Neuronal stem cell (in vitro differentiated cells): ENCODE data around the gene TSPAN9.

ENCODE experiments used
- DNase-seq: peaks from one replicate; pipeline ENCODE4 v3.0.0-alpha.2; 2013; ENCODE audit warnings: low spot score
- H2AFZ ChIP-seq: one replicate; pipeline ENCODE4 v1.6.1; 2013; ENCODE audit warnings: mild to moderate bottlenecking, low read length, inconsistent platforms
- H2AK5ac ChIP-seq: 2 replicates; pipeline ENCODE4 v1.6.1; 2013; ENCODE audit warnings: low read depth, mild to moderate bottlenecking, inconsistent platforms, low read length, moderate library complexity, mixed read lengths
- H2BK120ac ChIP-seq: 2 replicates; pipeline ENCODE4 v1.6.1; 2013; ENCODE audit warnings: low read depth, mild to moderate bottlenecking, inconsistent platforms, low read length, moderate library complexity, mixed read lengths
- H2BK12ac ChIP-seq: one replicate; pipeline ENCODE4 v1.6.1; 2013; ENCODE audit warnings: low read length, inconsistent platforms
- H2BK15ac ChIP-seq: 2 replicates; pipeline ENCODE4 v1.6.1; 2013; ENCODE audit warnings: mild to moderate bottlenecking, low read length, inconsistent platforms, mixed read lengths
- H2BK5ac ChIP-seq: one replicate; pipeline ENCODE4 v1.6.1; 2013; ENCODE audit warnings: inconsistent platforms, mild to moderate bottlenecking, low read length, moderate library complexity
- H3K14ac ChIP-seq: one replicate; pipeline ENCODE4 v1.6.1; 2013; ENCODE audit warnings: low read length, inconsistent platforms
- H3K18ac ChIP-seq: 2 replicates; pipeline ENCODE4 v1.6.1; 2013; ENCODE audit warnings: low read length, inconsistent platforms
- H3K23ac ChIP-seq: 2 replicates; pipeline ENCODE4 v1.6.1; 2013; ENCODE audit warnings: low read depth, mild to moderate bottlenecking, mixed read lengths, low read length, inconsistent platforms; ENCODE audit not compliant: poor library complexity
- H3K27ac ChIP-seq: replicated peaks from 3 replicates; pipeline ENCODE4 v1.5.1; 2013; ENCODE audit warnings: low read length, inconsistent platforms
- H3K27me3 ChIP-seq, 3 experiments: 2 replicates each; pipeline ENCODE4 v1.6.1; 2013; ENCODE audit warnings: low read length in 3 of 3, mild to moderate bottlenecking in 2 of 3, inconsistent platforms in 1 of 3, low read depth in 1 of 3, mixed read lengths in 1 of 3, moderate library complexity in 1 of 3; ENCODE audit not compliant: control insufficient read depth in 3 of 3, insufficient read depth in 3 of 3
- H3K36me3 ChIP-seq, 2 donors: replicated peaks in 1 of 2; 2 replicates each; pipeline ENCODE4 v1.6.1; 2013; ENCODE audit warnings: low read length in 2 of 2; ENCODE audit not compliant: control insufficient read depth in 2 of 2, insufficient read depth in 2 of 2
- H3K4ac ChIP-seq: 2 replicates; pipeline ENCODE4 v1.6.1; 2013; ENCODE audit warnings: inconsistent platforms, mild to moderate bottlenecking, low read length, moderate library complexity
- H3K4me1 ChIP-seq, 2 donors: 1 replicate in 1 of 2; 2 replicates in 1 of 2; pipeline ENCODE4 v1.6.1; 2013; ENCODE audit warnings: low read length in 2 of 2, low read depth in 1 of 2; ENCODE audit not compliant: control insufficient read depth in 2 of 2, insufficient read depth in 1 of 2
- H3K4me2 ChIP-seq: one replicate; pipeline ENCODE4 v1.6.1; 2013; ENCODE audit warnings: mild to moderate bottlenecking, low read length, inconsistent platforms; ENCODE audit not compliant: insufficient read depth, poor library complexity, severe bottlenecking
- H3K4me3 ChIP-seq, 2 donors: 2 replicates each; pipeline ENCODE4 v1.5.1; 2013; ENCODE audit warnings: low read length in 2 of 2, mild to moderate bottlenecking in 2 of 2, inconsistent platforms in 1 of 2, moderate library complexity in 1 of 2
- H3K79me1 ChIP-seq: one replicate; pipeline ENCODE4 v1.6.1; 2013; ENCODE audit warnings: low read depth, mild to moderate bottlenecking, inconsistent platforms, low read length, moderate library complexity
- H3K9ac ChIP-seq: one replicate; pipeline ENCODE4 v1.6.1; 2013; ENCODE audit warnings: mild to moderate bottlenecking, low read depth, low read length, inconsistent platforms; ENCODE audit not compliant: poor library complexity
- H3K9me3 ChIP-seq, 2 donors: replicated peaks in 1 of 2; 2 replicates each; pipeline versions ENCODE3 to v1.6.1; 2013; ENCODE audit warnings: low read length in 2 of 2, mild to moderate bottlenecking in 2 of 2, inconsistent platforms in 1 of 2, low read depth in 1 of 2, mixed read lengths in 1 of 2, moderate library complexity in 1 of 2; ENCODE audit not compliant: control insufficient read depth in 2 of 2, insufficient read depth in 1 of 2
- H4K8ac ChIP-seq: one replicate; pipeline ENCODE4 v1.6.1; 2013; ENCODE audit warnings: low read depth, mild to moderate bottlenecking, inconsistent platforms, low read length, moderate library complexity
- H4K91ac ChIP-seq: one replicate; pipeline ENCODE4 v1.6.1; 2013; ENCODE audit warnings: low read length, low read depth, mild to moderate bottlenecking, inconsistent platforms; ENCODE audit not compliant: poor library complexity
- WGBS, 2 donors: extraction: QIAGEN DNeasy Blood & Tissue Kit; methylation state at CpG; one replicate each; pipeline ENCODE4 v1.1.7; 2013; ENCODE audit warnings: missing lambda C conversion rate in 2 of 2, mixed read lengths in 1 of 2; ENCODE audit not compliant: insufficient read length in 2 of 2, insufficient replicate concordance in 1 of 2; ENCODE audit errors: extremely low coverage in 2 of 2; 5-methylcytosine and 5-hydroxymethylcytosine counted together

Gene TSPAN9

GRCh38 chr12:3230758-3231375, 153.7 kb downstream of the TSPAN9 start:
- no peak overlapping the region for H2AFZ ChIP-seq
- no peak for DNase-seq

GRCh38 chr12:3231399-3231876, 154.3 kb downstream of the TSPAN9 start:
- DNase-seq = peak; percentile 48
- Histone ChIP-seq H3K27me3 (no peaks in the 10 kb centered on the region), H3K27ac (no peak overlapping the region), H2BK12ac (no peak overlapping the region), H3K79me1 (no peaks in the 10 kb centered on the region), H3K4me3 (no peak overlapping the region), H3K9ac (no peak overlapping the region), H3K18ac (peak overlapping the region; percentile 76), H3K9me3 (peaks cover 5 to 7% of the 10 kb centered on the region in 2 donors), H4K8ac (no peak overlapping the region), H2AFZ (no peak overlapping the region), H4K91ac (no peak overlapping the region), H2BK120ac (no peak overlapping the region), H3K14ac (peak overlapping the region; percentile 1), H2BK15ac (no peak overlapping the region), H3K4me2 (peak overlapping the region; percentile 53), H3K4me1 (peaks cover 7 to 15% of the 10 kb centered on the region in 2 donors), H3K36me3 (no peaks in the 10 kb centered on the region), H2AK5ac (no peak overlapping the region), H3K23ac (no peak overlapping the region), H2BK5ac (no peak overlapping the region), H3K4ac (no peak overlapping the region)
- WGBS, 2 donors = no CpG with 5 or more reads among the region's 19 CpGs

More at GRCh38 chr12:3230758-3231375, 153.7 kb downstream of the TSPAN9 start:
- H4K91ac ChIP-seq = no peak overlapping the region
- H3K27me3 ChIP-seq = no peaks in the 10 kb centered on the region
- H3K4me2 ChIP-seq = peak overlapping the region; percentile 53
- H2BK12ac ChIP-seq = no peak overlapping the region
- H3K36me3 ChIP-seq = no peaks in the 10 kb centered on the region
- no peak overlapping the region for H3K4me3 ChIP-seq
- no peak overlapping the region for H3K4ac ChIP-seq
- peaks cover 7 to 15% of the 10 kb centered on the region in 2 donors for H3K4me1 ChIP-seq
- H3K79me1 ChIP-seq = no peaks in the 10 kb centered on the region
- no peak overlapping the region for H3K9ac ChIP-seq
- no peak overlapping the region for H2BK15ac ChIP-seq
- H4K8ac ChIP-seq = no peak overlapping the region
- no peak overlapping the region for H3K27ac ChIP-seq
- H3K23ac ChIP-seq = no peak overlapping the region
- no peak overlapping the region for H3K14ac ChIP-seq
- H3K18ac ChIP-seq = peak overlapping the region; percentile 72
- H2AK5ac ChIP-seq = no peak overlapping the region
- no peak overlapping the region for H2BK120ac ChIP-seq
- H2BK5ac ChIP-seq = no peak overlapping the region
- WGBS, 2 donors = no CpG with 5 or more reads among the region's 14 CpGs
- peaks cover 5 to 7% of the 10 kb centered on the region in 2 donors for H3K9me3 ChIP-seq

GRCh38 chr12:3233797-3234196, 156.6 kb downstream of the TSPAN9 start:
- no peak overlapping the region for H3K27ac ChIP-seq
- no peak overlapping the region for H3K9ac ChIP-seq
- no peak overlapping the region for H3K4me2 ChIP-seq
- H3K4me1 ChIP-seq = peaks cover 7 to 23% of the 10 kb centered on the region in 2 donors
- H3K18ac ChIP-seq = no peak overlapping the region
- DNase-seq = no peak
- no peak overlapping the region for H4K91ac ChIP-seq
- H3K36me3 ChIP-seq = no peaks in the 10 kb centered on the region
- H3K27me3 ChIP-seq = no peaks in the 10 kb centered on the region
- no peak overlapping the region for H3K14ac ChIP-seq
- H3K4me3 ChIP-seq = no peak overlapping the region
- H3K23ac ChIP-seq = no peak overlapping the region
- no CpG with 5 or more reads among the region's 5 CpGs for WGBS, 2 donors
- no peak overlapping the region for H2BK12ac ChIP-seq
- H3K79me1 ChIP-seq = peaks cover 2% of the 10 kb centered on the region
- H3K9me3 ChIP-seq = peaks cover 0 to under 1% of the 10 kb centered on the region in 2 donors
- H2BK15ac ChIP-seq = no peak overlapping the region
- no peak overlapping the region for H3K4ac ChIP-seq
- no peak overlapping the region for H2BK120ac ChIP-seq
- H2AK5ac ChIP-seq = no peak overlapping the region
- no peak overlapping the region for H2BK5ac ChIP-seq
- no peak overlapping the region for H4K8ac ChIP-seq
- H2AFZ ChIP-seq = no peak overlapping the region

- no peak overlapping the region for H3K18ac ChIP-seq
- no peaks in the 10 kb centered on the region for H3K9me3 ChIP-seq
- H2BK5ac ChIP-seq = no peak overlapping the region
- no peak overlapping the region for H2AK5ac ChIP-seq
- H3K36me3 ChIP-seq = no peaks in the 10 kb centered on the region
- DNase-seq = no peak
- no peak overlapping the region for H2AFZ ChIP-seq
- H2BK120ac ChIP-seq = no peak overlapping the region
- no peak overlapping the region for H3K14ac ChIP-seq
- H3K79me1 ChIP-seq = peaks cover 2% of the 10 kb centered on the region
- no peak overlapping the region for H4K8ac ChIP-seq
- H3K4me1 ChIP-seq = peaks cover 3 to 18% of the 10 kb centered on the region in 2 donors
- H3K4me2 ChIP-seq = no peak overlapping the region
- H3K4me3 ChIP-seq = no peak overlapping the region
- no peak overlapping the region for H2BK15ac ChIP-seq
- no peaks in the 10 kb centered on the region for H3K27me3 ChIP-seq
- no peak overlapping the region for H3K23ac ChIP-seq
- no peak overlapping the region for H3K4ac ChIP-seq
- no peak overlapping the region for H2BK12ac ChIP-seq
- no peak overlapping the region for H3K27ac ChIP-seq
- WGBS, 2 donors = no CpG with 5 or more reads among the region's 16 CpGs
- no peak overlapping the region for H3K9ac ChIP-seq
- H4K91ac ChIP-seq = no peak overlapping the region
Observed at GRCh38 chr12:3236345-3237187, 159.4 kb downstream of the TSPAN9 start.
